Suprapubic skin (tissue), 4 donors: ENCODE measurements around the gene KRTAP10-3. TPM values are rescaled to one million over a fixed set of nuclear protein-coding genes. Genes with fewer than 3 reads are reported as not detected.

Source experiments
- DNase-seq, 2 donors: peaks; one replicate each; pipeline ENCODE4 v3.0.0-alpha.2; 2019; ENCODE audit warnings: low spot score in 2 of 2
- H3K27ac ChIP-seq: fragments of 200-600 bp; sonication (generic); one replicate; pipeline ENCODE4 v1.5.1; 2019
- H3K27me3 ChIP-seq: fragments of 200-600 bp; sonication (generic); one replicate; pipeline ENCODE4 v1.5.1; 2019
- H3K36me3 ChIP-seq: fragments of 200-600 bp; sonication (generic); one replicate; pipeline ENCODE4 v1.5.1; 2019
- H3K4me1 ChIP-seq: fragments of 200-600 bp; sonication (generic); one replicate; pipeline ENCODE4 v1.5.1; 2019
- H3K4me3 ChIP-seq: fragments of 200-600 bp; sonication (generic); one replicate; pipeline ENCODE4 v1.5.1; 2019; ENCODE audit warnings: mild to moderate bottlenecking
- H3K9me3 ChIP-seq: fragments of 200-600 bp; sonication (generic); one replicate; pipeline ENCODE4 v1.5.1; 2019
- CTCF ChIP-seq, 2 donors: fragments of 200-600 bp in 1 of 2; fragments of 450-650 bp in 1 of 2; sonication (generic) in 1 of 2; IDR thresholded peaks; one replicate each; pipeline ENCODE4 v1.5.1; 2016 to 2019; ENCODE audit warnings: antibody characterized with exemption in 2 of 2, mild to moderate bottlenecking in 1 of 2, moderate library complexity in 1 of 2
- EP300 ChIP-seq: sonication (generic); formaldehyde crosslinking; IDR thresholded peaks from one replicate; pipeline ENCODE4 v1.6.1; 2017; ENCODE audit warnings: antibody characterized with exemption
- POLR2A ChIP-seq, 2 donors: fragments of 450-650 bp; IDR thresholded peaks; one replicate each; pipeline ENCODE4 v1.6.1; 2017; ENCODE audit warnings: antibody characterized with exemption in 2 of 2, mild to moderate bottlenecking in 2 of 2, moderate library complexity in 2 of 2
- POLR2AphosphoS5 ChIP-seq, 3 donors: sonication (generic); formaldehyde crosslinking; IDR thresholded peaks; one replicate each; pipeline ENCODE4 v1.6.1; 2017; ENCODE audit warnings: antibody characterized with exemption in 3 of 3
- WGBS: methylation state at CpG from one replicate; pipeline ENCODE4 v1.1.5; 2018; 5-methylcytosine and 5-hydroxymethylcytosine counted together
- total RNA-seq, 4 donors: library from RNA; depleted of rRNA; stranded (reverse); fragments of >200 nt; gene quantifications; one replicate each; pipeline ENCODE4 v1.1.0, GENCODE V29; 2016

Gene KRTAP10-3
- total RNA-seq = 1 to 10 TPM in 3 of 4 donors, not detected in 1; 1.1 to 5.8 (median 3.3) TPM

- WGBS = 66% methylated on average over 4 of the region's 5 CpGs
- Histone ChIP-seq H3K27ac (no peak within 1 kb of the TSS), H3K36me3 (no peaks in the 10 kb centered on the region), H3K4me1 (no peaks in the 10 kb centered on the region), H3K9me3 (no peaks in the 10 kb centered on the region), H3K27me3 (peaks cover 38% of the 10 kb centered on the region), H3K4me3 (no peak within 1 kb of the TSS)
- no peak for DNase-seq
- TF ChIP-seq POLR2AphosphoS5 (IDR thresholded peaks at IDR 0.05) (no peak), CTCF (IDR thresholded peaks at IDR 0.05) (no peak), EP300 (no peak), POLR2A (IDR thresholded peaks at IDR 0.05) (no peak)
Observed at GRCh38 chr21:44558695-44559094, at the start of gene KRTAP10-3. TSS of gene KRTAP10-3 (minus strand) at chr21:44558795. CDS start at chr21:44558715, 80 bp downstream.

- H3K9me3 ChIP-seq = peaks cover 11% of the 10 kb centered on the region
- peak in 1 of 2 donors; percentile 18 for DNase-seq
- H3K27ac ChIP-seq = no peak overlapping the region
- TF ChIP-seq POLR2AphosphoS5 (IDR thresholded peaks at IDR 0.05) = no peak
- H3K27me3 ChIP-seq = peaks cover 32% of the 10 kb centered on the region
- WGBS = 87% methylated on average over 4 of the region's 4 CpGs
- no peak overlapping the region for H3K4me3 ChIP-seq
- no peaks in the 10 kb centered on the region for H3K4me1 ChIP-seq
- H3K36me3 ChIP-seq = no peaks in the 10 kb centered on the region
Observed at GRCh38 chr21:44606495-44606894, 47.9 kb upstream of the KRTAP10-3 start.

- DNase-seq = peak in 1 of 2 donors; percentile 40
- no peak overlapping the region for H3K27ac ChIP-seq
- TF ChIP-seq EP300 = no peak
- TF ChIP-seq POLR2AphosphoS5 (IDR thresholded peaks at IDR 0.05) = no peak
- no peak for TF ChIP-seq CTCF (IDR thresholded peaks at IDR 0.05)
- TF ChIP-seq POLR2A (IDR thresholded peaks at IDR 0.05) = no peak
- no peak overlapping the region for H3K4me3 ChIP-seq
- no peaks in the 10 kb centered on the region for H3K4me1 ChIP-seq
- H3K27me3 ChIP-seq = peaks cover 48% of the 10 kb centered on the region
- 92% methylated on average over 8 of the region's 8 CpGs for WGBS
- H3K9me3 ChIP-seq = peaks cover under 1% of the 10 kb centered on the region
- H3K36me3 ChIP-seq = no peaks in the 10 kb centered on the region
Observed at GRCh38 chr21:44603911-44604310, 45.3 kb upstream of the KRTAP10-3 start.

- no peak overlapping the region for H3K4me3 ChIP-seq
- TF ChIP-seq POLR2AphosphoS5 (IDR thresholded peaks at IDR 0.05) = no peak
- no peak for TF ChIP-seq EP300
- TF ChIP-seq CTCF (IDR thresholded peaks at IDR 0.05) = no peak
- TF ChIP-seq POLR2A (IDR thresholded peaks at IDR 0.05) = no peak
- H3K4me1 ChIP-seq = no peaks in the 10 kb centered on the region
- peaks cover 49% of the 10 kb centered on the region for H3K27me3 ChIP-seq
- no peak overlapping the region for H3K27ac ChIP-seq
- H3K9me3 ChIP-seq = no peaks in the 10 kb centered on the region
- 74% methylated on average over 8 of the region's 17 CpGs for WGBS
- peak in 1 of 2 donors; percentile 67 for DNase-seq
- H3K36me3 ChIP-seq = no peaks in the 10 kb centered on the region
Observed at GRCh38 chr21:44603109-44603875, 44.7 kb upstream of the KRTAP10-3 start.

GRCh38 chr21:44602463-44602850 is 43.9 kb upstream of the KRTAP10-3 start:
- DNase-seq = no peak
- no CpG with 5 or more reads among the region's 21 CpGs for WGBS
- Histone ChIP-seq H3K27ac (no peak overlapping the region), H3K4me1 (no peaks in the 10 kb centered on the region), H3K36me3 (no peaks in the 10 kb centered on the region), H3K4me3 (no peak overlapping the region), H3K9me3 (no peaks in the 10 kb centered on the region), H3K27me3 (peaks cover 49% of the 10 kb centered on the region)
- no peak for TF ChIP-seq EP300
- no peak for TF ChIP-seq POLR2AphosphoS5 (IDR thresholded peaks at IDR 0.05)
- TF ChIP-seq CTCF (IDR thresholded peaks at IDR 0.05) = no peak
- TF ChIP-seq POLR2A (IDR thresholded peaks at IDR 0.05) = no peak
